Fibroblast of villous mesenchyme (primary cell): Measurements from ENCODE around the gene SLMAP. TPM values are rescaled to one million over a fixed set of nuclear protein-coding genes. Genes with fewer than 3 reads are reported as not detected.

Experiments
- DNase-seq: peaks from one replicate; pipeline ENCODE4 v3.0.0-alpha.2; 2010; ENCODE audit warnings: low read depth
- H3K4me3 ChIP-seq: 2 replicates; pipeline ENCODE4 v1.5.1; 2011; ENCODE audit warnings: low read depth, mild to moderate bottlenecking, low read length
- total RNA-seq: library from RNA; depleted of rRNA; stranded (reverse); fragments of >200 nt; gene quantifications from 2 replicates; pipeline ENCODE4 v1.2.3, GENCODE V29; 2012
- TF ChIP-seq, protein P1 (sequence below): IDR thresholded peaks from 2 replicates; pipeline ENCODE4 v1.5.1; 2012; ENCODE audit warnings: low read depth, mild to moderate bottlenecking, low read length; ENCODE audit not compliant: insufficient read depth

SLMAP gene
- total RNA-seq, 1 donor = 77.3 TPM

DNA sequence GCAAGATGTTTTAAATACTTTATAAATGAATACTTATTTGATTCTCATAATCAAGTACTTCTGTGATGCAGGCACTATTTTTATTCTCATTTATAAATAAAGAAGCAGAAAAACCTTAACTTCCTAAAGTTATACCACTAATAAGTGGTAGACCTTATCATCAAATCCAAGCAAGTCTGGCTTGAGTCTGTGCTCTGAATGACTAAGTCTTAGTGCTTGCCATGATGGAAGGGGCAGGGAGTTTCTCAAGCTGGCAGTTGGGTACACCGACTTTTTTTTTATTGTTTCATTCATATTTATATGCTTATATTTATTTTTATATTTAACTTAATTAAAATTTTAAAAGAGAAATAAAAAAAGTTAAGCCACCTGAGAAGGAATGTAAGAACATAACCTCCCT lies 23.6 kb downstream of the SLMAP start:
- TF ChIP-seq, protein P1, sequence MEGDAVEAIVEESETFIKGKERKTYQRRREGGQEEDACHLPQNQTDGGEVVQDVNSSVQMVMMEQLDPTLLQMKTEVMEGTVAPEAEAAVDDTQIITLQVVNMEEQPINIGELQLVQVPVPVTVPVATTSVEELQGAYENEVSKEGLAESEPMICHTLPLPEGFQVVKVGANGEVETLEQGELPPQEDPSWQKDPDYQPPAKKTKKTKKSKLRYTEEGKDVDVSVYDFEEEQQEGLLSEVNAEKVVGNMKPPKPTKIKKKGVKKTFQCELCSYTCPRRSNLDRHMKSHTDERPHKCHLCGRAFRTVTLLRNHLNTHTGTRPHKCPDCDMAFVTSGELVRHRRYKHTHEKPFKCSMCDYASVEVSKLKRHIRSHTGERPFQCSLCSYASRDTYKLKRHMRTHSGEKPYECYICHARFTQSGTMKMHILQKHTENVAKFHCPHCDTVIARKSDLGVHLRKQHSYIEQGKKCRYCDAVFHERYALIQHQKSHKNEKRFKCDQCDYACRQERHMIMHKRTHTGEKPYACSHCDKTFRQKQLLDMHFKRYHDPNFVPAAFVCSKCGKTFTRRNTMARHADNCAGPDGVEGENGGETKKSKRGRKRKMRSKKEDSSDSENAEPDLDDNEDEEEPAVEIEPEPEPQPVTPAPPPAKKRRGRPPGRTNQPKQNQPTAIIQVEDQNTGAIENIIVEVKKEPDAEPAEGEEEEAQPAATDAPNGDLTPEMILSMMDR = no peak
- DNase-seq = no peak

DNA sequence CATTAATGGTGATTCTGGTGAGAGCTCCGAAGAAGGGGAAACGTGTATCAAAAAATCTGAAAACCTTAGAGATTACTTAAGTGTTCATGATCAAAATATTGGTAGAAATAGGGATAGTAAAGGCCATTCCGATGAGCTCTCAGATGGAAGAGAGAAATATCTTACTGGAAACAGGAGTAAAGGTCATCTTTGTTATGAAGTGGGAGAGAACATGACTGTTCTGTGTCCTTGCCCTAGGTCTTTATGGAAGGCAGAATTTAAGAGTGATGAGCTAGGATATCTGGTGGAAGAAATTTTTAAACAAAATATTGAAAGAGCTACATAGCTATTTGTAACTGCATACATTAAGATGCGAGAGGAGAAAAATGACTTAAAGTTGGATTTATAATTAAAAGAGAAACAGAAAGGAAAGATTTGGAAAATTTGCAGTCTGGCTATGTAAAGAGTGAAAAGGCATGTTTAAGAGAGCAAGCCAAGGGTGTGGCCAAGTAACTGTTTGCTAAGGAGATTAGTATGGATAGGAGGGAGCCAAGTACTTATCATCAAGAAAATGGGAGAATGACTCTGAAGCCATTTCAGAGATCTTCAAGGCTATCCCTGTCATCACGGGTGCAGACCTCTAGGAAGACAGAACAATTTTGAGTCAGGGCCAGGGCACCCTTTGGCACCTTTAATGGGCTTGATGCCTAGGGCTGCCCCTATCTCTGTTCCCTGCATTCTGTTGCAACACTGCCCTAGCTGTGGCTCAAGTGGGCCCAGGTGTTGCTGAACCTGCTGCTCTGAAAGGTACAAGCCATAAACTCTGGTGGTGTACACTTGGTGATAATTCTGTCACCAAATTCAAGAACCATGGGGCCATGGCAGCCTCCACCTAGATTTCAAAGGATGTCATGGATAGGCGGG lies 27.3 kb downstream of the SLMAP start:
- TF ChIP-seq, protein P1 = no peak
- H3K4me3 ChIP-seq = no peak overlapping the region
- no peak for DNase-seq

More for the DNA sequence above, 23.6 kb downstream of the SLMAP start:
- no peak overlapping the region for H3K4me3 ChIP-seq

DNA sequence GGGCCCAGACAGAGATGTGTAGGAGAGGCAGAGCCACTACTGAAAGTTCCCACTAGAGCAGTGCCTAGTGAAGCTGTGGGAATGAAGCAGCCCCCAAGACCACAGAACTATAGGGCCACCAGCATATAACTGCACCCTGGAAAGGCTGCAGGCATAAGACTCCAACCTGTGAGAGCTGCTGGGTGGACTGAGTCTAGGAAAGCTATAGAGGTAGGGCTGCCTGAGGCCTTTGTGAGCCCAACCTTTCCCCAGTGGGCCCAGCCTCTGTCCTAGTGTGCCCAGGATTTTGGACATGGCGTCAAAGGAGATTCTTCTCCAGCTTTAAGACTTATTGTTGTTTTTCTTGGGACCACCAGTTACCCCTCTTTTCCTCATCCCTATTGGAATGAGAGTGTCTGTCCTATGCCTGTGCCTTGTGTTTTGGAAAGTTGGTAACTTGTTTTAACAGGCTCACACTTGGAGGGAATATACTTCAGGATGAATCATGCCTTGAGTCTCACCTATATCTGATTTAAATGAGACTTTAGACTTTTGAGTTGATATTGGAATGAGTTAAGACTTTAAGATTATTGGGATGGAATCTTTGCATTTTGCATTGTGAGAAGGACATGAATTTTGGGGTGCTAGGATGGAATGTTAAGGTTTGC lies 28.1 kb downstream of the SLMAP start:
- H3K4me3 ChIP-seq = no peak overlapping the region
- DNase-seq = no peak
- TF ChIP-seq, protein P1 = no peak

DNA sequence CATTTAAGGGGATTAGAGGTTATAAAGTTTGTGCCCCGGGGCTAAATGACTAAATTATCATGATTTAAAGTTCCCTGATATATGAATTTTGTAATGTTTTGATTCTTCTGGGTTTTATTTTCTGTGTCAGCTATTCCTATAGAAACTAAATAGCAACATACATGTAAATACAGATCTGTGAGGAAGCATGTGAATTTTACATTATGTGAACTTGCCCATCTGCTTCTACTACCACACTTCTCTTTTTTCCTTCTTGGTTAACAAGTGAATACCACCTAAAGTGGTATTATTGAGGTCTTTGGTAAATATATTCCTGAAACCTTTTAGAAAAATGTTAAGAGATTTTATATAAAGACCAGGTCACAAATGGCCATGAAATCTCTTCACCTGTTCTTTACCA lies 29.3 kb downstream of the SLMAP start:
- DNase-seq = no peak
- TF ChIP-seq, protein P1 = no peak
- H3K4me3 ChIP-seq = no peak overlapping the region

DNA sequence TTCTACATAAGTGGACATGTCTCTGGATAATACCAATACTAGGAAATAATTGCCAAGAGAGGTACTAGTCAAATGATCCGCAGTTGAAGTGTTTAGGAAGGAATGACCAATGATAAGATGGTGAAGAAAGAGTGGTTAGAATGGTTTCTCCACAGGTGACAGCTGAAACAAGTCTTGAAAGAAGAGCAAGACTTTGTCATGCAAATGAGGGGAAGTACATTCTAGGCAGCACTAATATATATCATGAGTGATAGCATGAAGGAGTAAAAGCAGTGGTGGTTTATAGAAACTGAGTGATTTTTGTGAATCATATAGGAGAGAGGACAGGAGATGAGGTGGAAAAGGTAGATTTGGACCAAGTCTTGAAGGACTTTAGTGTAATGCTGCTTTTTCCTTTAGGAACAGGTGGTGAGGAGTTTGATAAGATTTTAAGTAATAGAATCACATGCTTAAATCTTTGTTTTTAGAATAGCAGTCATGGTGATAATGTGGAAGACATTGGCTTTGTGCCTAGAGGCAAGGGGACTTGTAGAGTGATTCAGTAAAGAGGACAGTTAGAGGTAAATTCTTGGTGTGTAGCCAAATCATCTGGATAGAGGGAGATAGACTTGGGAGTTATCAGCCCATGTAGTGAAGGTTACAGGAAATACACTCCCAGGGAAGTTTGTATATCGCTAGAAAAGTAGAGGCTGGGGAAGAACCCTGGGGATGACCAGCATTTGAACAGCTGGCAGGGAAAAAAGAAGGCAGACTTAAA lies 31.9 kb downstream of the SLMAP start:
- TF ChIP-seq, protein P1 = no peak
- H3K4me3 ChIP-seq = no peak overlapping the region
- DNase-seq = no peak

DNA sequence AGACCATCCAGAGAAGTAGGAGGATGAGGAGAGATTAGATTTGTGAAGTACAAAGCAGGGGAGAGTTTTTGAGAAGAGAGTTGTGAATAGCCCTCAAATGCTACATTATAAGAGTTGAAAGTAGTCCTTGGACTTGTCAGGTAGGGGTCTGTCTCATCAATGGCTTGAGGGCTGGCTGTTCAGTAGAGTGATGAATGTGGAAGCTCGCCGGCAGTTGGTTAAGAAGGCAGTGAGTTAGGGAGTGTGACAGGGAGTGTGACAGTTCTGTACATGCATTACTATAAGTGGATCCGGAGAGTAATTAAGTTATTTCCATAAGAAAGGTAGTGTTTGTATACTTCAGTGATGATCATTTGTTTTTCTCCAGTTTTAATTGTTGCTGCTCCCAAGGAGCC lies 32.5 kb downstream of the SLMAP start:
- no peak overlapping the region for H3K4me3 ChIP-seq
- TF ChIP-seq, protein P1 = no peak
- DNase-seq = no peak
